ENCODE data around the gene ACTR6.
"Not testable (repeated sequence)": the region's sequence is repeated elsewhere in the genome, so short reads cannot be mapped to it uniquely, and the experiment has no call there.

ACTR6 gene

GRCh38 chr12:100219328-100220109 lies 18.9 kb downstream of the ACTR6 start:
- H3K9me3 ChIP-seq (ENCODE audit: insufficient read depth, low read length): no peaks in the 10 kb centered on the region
- no peak for DNase-seq (ENCODE audit: low read depth, low spot score)
- no peak overlapping the region for H3K9ac ChIP-seq (ENCODE audit: insufficient read length, low read depth)
- H3K27me3 ChIP-seq (ENCODE audit: insufficient read depth, insufficient read length): no peaks in the 10 kb centered on the region
- H3K4me3 ChIP-seq (ENCODE audit: insufficient read length, low read depth): no peak overlapping the region
- H3K36me3 ChIP-seq (ENCODE audit: insufficient read depth, insufficient read length, low read length): peaks cover 56% of the 10 kb centered on the region
- H3K4me1 ChIP-seq (ENCODE audit: insufficient read depth, insufficient read length): no peaks in the 10 kb centered on the region
- no peak for TF ChIP-seq ZNF274 (IDR thresholded peaks at IDR 0.05; ENCODE audit: low read depth, low read length)
- TF ChIP-seq SUZ12 (IDR thresholded peaks at IDR 0.05; ENCODE audit: extremely low read depth, insufficient read depth, insufficient read length): no peak
- no peak for TF ChIP-seq YY1 (IDR thresholded peaks at IDR 0.05; ENCODE audit: insufficient read depth, insufficient read length)

- Histone ChIP-seq H3K4me1 (ENCODE audit: insufficient read depth, insufficient read length) (no peaks in the 10 kb centered on the region), H3K9me3 (ENCODE audit: insufficient read depth, low read length) (no peaks in the 10 kb centered on the region), H3K27me3 (ENCODE audit: insufficient read depth, insufficient read length) (no peaks in the 10 kb centered on the region), H3K36me3 (ENCODE audit: insufficient read depth, insufficient read length, low read length) (peaks cover 44% of the 10 kb centered on the region), H3K4me3 (ENCODE audit: insufficient read length, low read depth) (no peak overlapping the region), H3K9ac (ENCODE audit: insufficient read length, low read depth) (no peak overlapping the region)
- TF ChIP-seq YY1 (IDR thresholded peaks at IDR 0.05; ENCODE audit: insufficient read depth, insufficient read length) (no peak), ZNF274 (IDR thresholded peaks at IDR 0.05; ENCODE audit: low read depth, low read length) (no peak), SUZ12 (IDR thresholded peaks at IDR 0.05; ENCODE audit: extremely low read depth, insufficient read depth, insufficient read length) (no peak)
- DNase-seq (ENCODE audit: low read depth, low spot score): no peak
Observed at GRCh38 chr12:100221523-100221922, 20.9 kb downstream of the ACTR6 start.

GRCh38 chr12:100222173-100222572 lies 21.6 kb downstream of the ACTR6 start:
- DNase-seq (ENCODE audit: low read depth, low spot score); H3K4me3 ChIP-seq (ENCODE audit: insufficient read length, low read depth); H3K9me3 ChIP-seq (ENCODE audit: insufficient read depth, low read length); H3K27me3 ChIP-seq (ENCODE audit: insufficient read depth, insufficient read length); H3K9ac ChIP-seq (ENCODE audit: insufficient read length, low read depth); H3K4me1 ChIP-seq (ENCODE audit: insufficient read depth, insufficient read length): not testable (repeated sequence)
- peaks cover 44% of the 10 kb centered on the region for H3K36me3 ChIP-seq (ENCODE audit: insufficient read depth, insufficient read length, low read length)

- Histone ChIP-seq H3K36me3 (ENCODE audit: insufficient read depth, insufficient read length, low read length) (peaks cover 22% of the 10 kb centered on the region), H3K4me1 (ENCODE audit: insufficient read depth, insufficient read length) (no peaks in the 10 kb centered on the region), H3K9me3 (ENCODE audit: insufficient read depth, low read length) (no peaks in the 10 kb centered on the region), H3K9ac (ENCODE audit: insufficient read length, low read depth) (no peak overlapping the region), H3K4me3 (ENCODE audit: insufficient read length, low read depth) (no peak overlapping the region), H3K27me3 (ENCODE audit: insufficient read depth, insufficient read length) (no peaks in the 10 kb centered on the region)
- no peak for DNase-seq (ENCODE audit: low read depth, low spot score)
- TF ChIP-seq ZNF274 (IDR thresholded peaks at IDR 0.05; ENCODE audit: low read depth, low read length) (no peak), SUZ12 (IDR thresholded peaks at IDR 0.05; ENCODE audit: extremely low read depth, insufficient read depth, insufficient read length) (no peak), YY1 (IDR thresholded peaks at IDR 0.05; ENCODE audit: insufficient read depth, insufficient read length) (no peak)
Observed at GRCh38 chr12:100225491-100225890, 24.9 kb downstream of the ACTR6 start.

GRCh38 chr12:100229036-100229635 lies 28.5 kb downstream of the ACTR6 start:
- DNase-seq (ENCODE audit: low read depth, low spot score): no peak

GRCh38 chr12:100229876-100230275 lies 29.3 kb downstream of the ACTR6 start:
- no peaks in the 10 kb centered on the region for H3K4me1 ChIP-seq (ENCODE audit: insufficient read depth, insufficient read length)
- no peak overlapping the region for H3K9ac ChIP-seq (ENCODE audit: insufficient read length, low read depth)
- H3K36me3 ChIP-seq (ENCODE audit: insufficient read depth, insufficient read length, low read length): peaks cover 5% of the 10 kb centered on the region
- no peaks in the 10 kb centered on the region for H3K27me3 ChIP-seq (ENCODE audit: insufficient read depth, insufficient read length)
- H3K9me3 ChIP-seq (ENCODE audit: insufficient read depth, low read length): no peaks in the 10 kb centered on the region
- no peak overlapping the region for H3K4me3 ChIP-seq (ENCODE audit: insufficient read length, low read depth)
- no peak for DNase-seq (ENCODE audit: low read depth, low spot score)
- TF ChIP-seq YY1 (IDR thresholded peaks at IDR 0.05; ENCODE audit: insufficient read depth, insufficient read length): no peak
- no peak for TF ChIP-seq SUZ12 (IDR thresholded peaks at IDR 0.05; ENCODE audit: extremely low read depth, insufficient read depth, insufficient read length)
- TF ChIP-seq ZNF274 (IDR thresholded peaks at IDR 0.05; ENCODE audit: low read depth, low read length): no peak

More at GRCh38 chr12:100229036-100229635, 28.5 kb downstream of the ACTR6 start:
- TF ChIP-seq ZNF274 (IDR thresholded peaks at IDR 0.05; ENCODE audit: low read depth, low read length): no peak
- TF ChIP-seq YY1 (IDR thresholded peaks at IDR 0.05; ENCODE audit: insufficient read depth, insufficient read length): no peak
- TF ChIP-seq SUZ12 (IDR thresholded peaks at IDR 0.05; ENCODE audit: extremely low read depth, insufficient read depth, insufficient read length): no peak
- Histone ChIP-seq H3K27me3 (ENCODE audit: insufficient read depth, insufficient read length) (no peaks in the 10 kb centered on the region), H3K9me3 (ENCODE audit: insufficient read depth, low read length) (no peaks in the 10 kb centered on the region), H3K9ac (ENCODE audit: insufficient read length, low read depth) (no peak overlapping the region), H3K4me3 (ENCODE audit: insufficient read length, low read depth) (no peak overlapping the region), H3K4me1 (ENCODE audit: insufficient read depth, insufficient read length) (no peaks in the 10 kb centered on the region), H3K36me3 (ENCODE audit: insufficient read depth, insufficient read length, low read length) (peaks cover 5% of the 10 kb centered on the region)

GRCh38 chr12:100231873-100232272 lies 31.3 kb downstream of the ACTR6 start:
- DNase-seq (ENCODE audit: low read depth, low spot score); H3K4me3 ChIP-seq (ENCODE audit: insufficient read length, low read depth); H3K36me3 ChIP-seq (ENCODE audit: insufficient read depth, insufficient read length, low read length); H3K9me3 ChIP-seq (ENCODE audit: insufficient read depth, low read length); H3K9ac ChIP-seq (ENCODE audit: insufficient read length, low read depth); H3K27me3 ChIP-seq (ENCODE audit: insufficient read depth, insufficient read length); H3K4me1 ChIP-seq (ENCODE audit: insufficient read depth, insufficient read length): not testable (repeated sequence)

Measured in NT2/D1 (cell line).